ENCODE results near the gene VGLL4. TPM values are rescaled to one million over a fixed set of nuclear protein-coding genes. Genes with fewer than 3 reads are reported as not detected.

The VGLL4 gene
- total RNA-seq, 2 experiments from 2014 or later, result 36.1 to 74.5 TPM

- ChIA-PET POLR2A (interaction anchor here (1.0 kb wide), 1 partner anchor 10 kb away, joined by 3 read pairs; no protein-coding TSS in a partner anchor), CTCF (ENCODE audit: unreplicated experiment) (no interaction called here)
- no peak overlapping the region for H3K4me2 ChIP-seq (ENCODE audit: low read length)
- H3K79me2 ChIP-seq (ENCODE audit: insufficient read depth, low read depth, low read length), result no peaks in the 10 kb centered on the region
- 0 out of 2 replicates have a peak, but pooled peaks cover 3% of the 10 kb centered on the region for H3K36me3 ChIP-seq (ENCODE audit: insufficient read depth, low read length)
- no peak overlapping the region for H3K27ac ChIP-seq (ENCODE audit: low read depth, low read length, poor library complexity, severe bottlenecking)
- no peak overlapping the region for H3K4me3 ChIP-seq (ENCODE audit: low read depth, low read length, poor library complexity, severe bottlenecking)
- H3K4me1 ChIP-seq (ENCODE audit: insufficient read depth, low read length, poor library complexity, severe bottlenecking), result peaks cover 18% of the 10 kb centered on the region
- BruUV-seq (replicated peaks), result no TSS peak
- H4K20me1 ChIP-seq (ENCODE audit: insufficient read depth, low read length), result no peaks in the 10 kb centered on the region
- no peak for TF ChIP-seq CTCF (conservative IDR thresholded peaks at IDR 0.05; ENCODE audit: low read length)
- intact Hi-C loops (cut with micrococcal nuclease; ENCODE audit: unreplicated experiment), result no loop called here
- H3K9me2 ChIP-seq (ENCODE audit: insufficient read depth, low read length), result no peaks in the 10 kb centered on the region
- H2AFZ ChIP-seq (ENCODE audit: low read length), result no peak overlapping the region
- DNase-seq (ENCODE audit: low spot score), result no peak
- H3K9me3 ChIP-seq (ENCODE audit: low read length), result no peaks in the 10 kb centered on the region
These were observed 96.2 kb downstream of the VGLL4 start for GRCh38 chr3:11547498-11547897.

- TF ChIP-seq CTCF (conservative IDR thresholded peaks at IDR 0.05; ENCODE audit: low read length), result no peak
- no peak for TF ChIP-seq EZH2phosphoT487 (IDR thresholded peaks at IDR 0.05; ENCODE audit: borderline replicate concordance, low read depth, low read length)
- H3K4me2 ChIP-seq (ENCODE audit: low read length), result no peak overlapping the region
- no peaks in the 10 kb centered on the region for H3K9me2 ChIP-seq (ENCODE audit: insufficient read depth, low read length)
- H3K9me3 ChIP-seq (ENCODE audit: low read length), result no peaks in the 10 kb centered on the region
- H3K79me2 ChIP-seq (ENCODE audit: insufficient read depth, low read depth, low read length), result no peaks in the 10 kb centered on the region
- no TSS peak for BruUV-seq (replicated peaks)
- peaks cover 18% of the 10 kb centered on the region for H3K4me1 ChIP-seq (ENCODE audit: insufficient read depth, low read length, poor library complexity, severe bottlenecking)
- H3K4me3 ChIP-seq (ENCODE audit: low read depth, low read length, poor library complexity, severe bottlenecking), result no peak overlapping the region
- H4K20me1 ChIP-seq (ENCODE audit: insufficient read depth, low read length), result no peaks in the 10 kb centered on the region
- CTCF ChIA-PET (ENCODE audit: unreplicated experiment), result no interaction called here
- no peak overlapping the region for H2AFZ ChIP-seq (ENCODE audit: low read length)
- POLR2A ChIA-PET, result interaction anchor here (0.6 to 1.0 kb wide), 3 partner anchors 10 to 118 kb away, joined by 3 to 4 read pairs (median 3); no protein-coding TSS in a partner anchor
- intact Hi-C loops (cut with micrococcal nuclease; ENCODE audit: unreplicated experiment), result no loop called here
- DNase-seq (ENCODE audit: low spot score), result no peak
- H3K27ac ChIP-seq (ENCODE audit: low read depth, low read length, poor library complexity, severe bottlenecking), result no peak overlapping the region
- H3K36me3 ChIP-seq (ENCODE audit: insufficient read depth, low read length), result no peaks in the 10 kb centered on the region
These were observed 96.9 kb downstream of the VGLL4 start for GRCh38 chr3:11546657-11547302.

- H3K36me3 ChIP-seq (ENCODE audit: insufficient read depth, low read length), result no peaks in the 10 kb centered on the region
- no peaks in the 10 kb centered on the region for H3K9me2 ChIP-seq (ENCODE audit: insufficient read depth, low read length)
- no peaks in the 10 kb centered on the region for H3K79me2 ChIP-seq (ENCODE audit: insufficient read depth, low read depth, low read length)
- no peaks in the 10 kb centered on the region for H3K9me3 ChIP-seq (ENCODE audit: low read length)
- DNase-seq (ENCODE audit: low spot score), result no peak
- no TSS peak for BruUV-seq (replicated peaks)
- peaks cover 17% of the 10 kb centered on the region for H3K4me1 ChIP-seq (ENCODE audit: insufficient read depth, low read length, poor library complexity, severe bottlenecking)
- H3K4me3 ChIP-seq (ENCODE audit: low read depth, low read length, poor library complexity, severe bottlenecking), result no peak overlapping the region
- TF ChIP-seq CTCF (conservative IDR thresholded peaks at IDR 0.05; ENCODE audit: low read length), result no peak
- TF ChIP-seq EZH2phosphoT487 (IDR thresholded peaks at IDR 0.05; ENCODE audit: borderline replicate concordance, low read depth, low read length), result no peak
- no peak overlapping the region for H3K27ac ChIP-seq (ENCODE audit: low read depth, low read length, poor library complexity, severe bottlenecking)
- H2AFZ ChIP-seq (ENCODE audit: low read length), result no peak overlapping the region
- H3K4me2 ChIP-seq (ENCODE audit: low read length), result no peak overlapping the region
- ChIA-PET POLR2A (no interaction called here), CTCF (ENCODE audit: unreplicated experiment) (no interaction called here)
- intact Hi-C loops (cut with micrococcal nuclease; ENCODE audit: unreplicated experiment), result no loop called here
- no peaks in the 10 kb centered on the region for H4K20me1 ChIP-seq (ENCODE audit: insufficient read depth, low read length)
These were observed 98.4 kb downstream of the VGLL4 start for GRCh38 chr3:11545186-11545851.

All from OCI-LY7 (cell line).